Suprapubic skin (tissue), 4 donors: Measurements from ENCODE around the gene LGALS9C.
"Not testable (repeated sequence)": the region's sequence is repeated elsewhere in the genome, so short reads cannot be mapped to it uniquely, and the experiment has no call there.

Experiments used
- CTCF ChIP-seq, 2 donors: fragments of 200-600 bp in 1 of 2; fragments of 450-650 bp in 1 of 2; sonication (generic) in 1 of 2; IDR thresholded peaks; one replicate each; pipeline ENCODE4 v1.5.1; 2016 to 2019; ENCODE audit warnings: antibody characterized with exemption in 2 of 2, mild to moderate bottlenecking in 1 of 2, moderate library complexity in 1 of 2
- EP300 ChIP-seq: sonication (generic); formaldehyde crosslinking; IDR thresholded peaks from one replicate; pipeline ENCODE4 v1.6.1; 2017; ENCODE audit warnings: antibody characterized with exemption
- POLR2A ChIP-seq, 2 donors: fragments of 450-650 bp; IDR thresholded peaks; one replicate each; pipeline ENCODE4 v1.6.1; 2017; ENCODE audit warnings: antibody characterized with exemption in 2 of 2, mild to moderate bottlenecking in 2 of 2, moderate library complexity in 2 of 2
- POLR2AphosphoS5 ChIP-seq, 3 donors: sonication (generic); formaldehyde crosslinking; IDR thresholded peaks; one replicate each; pipeline ENCODE4 v1.6.1; 2017; ENCODE audit warnings: antibody characterized with exemption in 3 of 3

DNA sequence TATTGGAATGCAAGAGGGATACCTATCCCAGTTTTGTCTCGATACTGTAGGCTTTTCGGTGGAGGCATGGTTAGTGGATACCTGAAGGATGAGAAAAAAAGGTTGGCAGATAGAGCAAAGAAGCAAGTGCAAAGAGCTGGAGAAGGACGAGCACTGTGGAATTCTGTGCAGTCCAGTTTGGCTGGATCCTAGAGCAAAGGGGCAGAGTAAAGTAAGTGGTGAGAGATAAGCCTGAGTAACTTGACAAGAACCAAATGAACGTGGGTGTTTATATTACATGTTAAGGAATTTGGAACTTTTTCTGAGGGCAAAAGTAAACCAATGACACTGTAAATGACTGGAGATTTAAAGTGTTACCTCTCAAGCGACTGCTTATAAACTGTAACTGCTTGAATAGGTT lies 66.3 kb downstream of the LGALS9C start:
- not testable (repeated sequence) for TF ChIP-seq CTCF (IDR thresholded peaks at IDR 0.05); POLR2A (IDR thresholded peaks at IDR 0.05); POLR2AphosphoS5 (IDR thresholded peaks at IDR 0.05); EP300
